H1 (cell line): ENCODE data around the gene PRKCH. TPM values are rescaled to one million over a fixed set of nuclear protein-coding genes. Genes with fewer than 3 reads are reported as not detected.
"Not testable (repeated sequence)": the region's sequence is repeated elsewhere in the genome, so short reads cannot be mapped to it uniquely, and the experiment has no call there.

Experiments used
- CTCF ChIA-PET: fragments of 300-600 bp; sonication (Branson Sonifier 250); formaldehyde crosslinking; loops from one replicate; lab custom pipeline; 2021; ENCODE audit not compliant: partially characterized antibody; lab: Charles Lee
- POLR2A ChIA-PET: fragments of 300-600 bp; sonication (Branson Sonifier 250); formaldehyde crosslinking; loops from one replicate; lab custom pipeline; 2021; ENCODE audit warnings: inconsistent platforms; ENCODE audit not compliant: partially characterized antibody; lab: Charles Lee
- DNase-seq, 2 experiments: peaks; one replicate each; pipeline versions ENCODE4 v3.0.0 to v3.0.0-alpha.2; 2010 to 2022; ENCODE audit warnings: low spot score in 2 of 2, low read depth in 1 of 2, mixed read lengths in 1 of 2
- FAIRE-seq: peaks from 2 replicates; lab custom pipeline; 2011; peaks lifted over from hg19 to GRCh38; lab: Jason Lieb, UNC
- H2AFZ ChIP-seq: 2 replicates; pipeline ENCODE4 v1.8.1; 2012; ENCODE audit warnings: low read length, inconsistent platforms
- H2AK5ac ChIP-seq: 2 replicates; pipeline ENCODE4 v1.6.1; 2013; ENCODE audit warnings: low read depth, low read length
- H2BK120ac ChIP-seq: replicated peaks from 2 replicates; pipeline ENCODE3; 2013; ENCODE audit warnings: low read depth, low read length, inconsistent platforms
- H2BK12ac ChIP-seq: 2 replicates; pipeline ENCODE4 v1.6.1; 2013; ENCODE audit warnings: low read depth, low read length
- H2BK15ac ChIP-seq: 2 replicates; pipeline ENCODE4 v1.6.1; 2013; ENCODE audit warnings: low read length
- H2BK20ac ChIP-seq: 2 replicates; pipeline ENCODE4 v1.6.1; 2013; ENCODE audit warnings: low read length
- H2BK5ac ChIP-seq: 2 replicates; pipeline ENCODE4 v1.6.1; 2013; ENCODE audit warnings: low read depth, low read length
- H3K14ac ChIP-seq: 2 replicates; pipeline ENCODE4 v1.6.1; 2013; ENCODE audit warnings: inconsistent platforms; ENCODE audit not compliant: insufficient read length
- H3K18ac ChIP-seq: 2 replicates; pipeline ENCODE4 v1.6.1; 2013; ENCODE audit warnings: low read length; ENCODE audit errors: extremely low read depth
- H3K23ac ChIP-seq: 2 replicates; pipeline ENCODE4 v1.6.1; 2013; ENCODE audit warnings: inconsistent platforms; ENCODE audit not compliant: insufficient read length
- H3K23me2 ChIP-seq: 2 replicates; pipeline ENCODE4 v1.6.1; 2013; ENCODE audit warnings: low read depth, low read length
- H3K27ac ChIP-seq: 2 replicates; pipeline ENCODE4 v1.6.1; 2011; ENCODE audit warnings: low read depth, low read length, inconsistent platforms
- H3K27me3 ChIP-seq, 4 experiments: replicated peaks in 1 of 4; 1 replicate in 1 of 4; 2 replicates in 3 of 4; pipeline versions ENCODE4 v1.6.1 to v1.8.1; 2011 to 2013; ENCODE audit warnings: low read length in 3 of 4, mild to moderate bottlenecking in 3 of 4, inconsistent platforms in 2 of 4, mixed read lengths in 2 of 4, moderate library complexity in 1 of 4; ENCODE audit not compliant: control insufficient read depth in 3 of 4, insufficient read depth in 3 of 4; ENCODE audit errors: extremely low read depth in 1 of 4
- H3K36me3 ChIP-seq, 4 experiments: 2 replicates each; pipeline versions ENCODE4 v1.6.1 to v1.8.1; 2011 to 2013; ENCODE audit warnings: mild to moderate bottlenecking in 4 of 4, low read length in 3 of 4, moderate library complexity in 2 of 4, control low read depth in 1 of 4, inconsistent platforms in 1 of 4; ENCODE audit not compliant: insufficient read depth in 4 of 4, control insufficient read depth in 2 of 4
- H3K4ac ChIP-seq: replicated peaks from 2 replicates; pipeline ENCODE3; 2013; ENCODE audit warnings: low read length, low read depth, mixed read lengths, inconsistent platforms; ENCODE audit not compliant: insufficient read length
- H3K4me1 ChIP-seq, 4 experiments: replicated peaks in 1 of 4; 1 replicate in 1 of 4; 2 replicates in 3 of 4; pipeline versions ENCODE4 v1.6.1 to v1.8.1; 2011 to 2013; ENCODE audit warnings: low read length in 3 of 4, inconsistent platforms in 2 of 4, mixed read lengths in 1 of 4; ENCODE audit not compliant: insufficient read depth in 4 of 4, control insufficient read depth in 3 of 4
- H3K4me2 ChIP-seq, 2 experiments: 2 replicates each; pipeline versions ENCODE4 v1.6.1 to v1.8.1; 2011 to 2013; ENCODE audit warnings: low read depth in 2 of 2, low read length in 2 of 2, control low read depth in 1 of 2, inconsistent platforms in 1 of 2, mild to moderate bottlenecking in 1 of 2; ENCODE audit not compliant: insufficient read depth in 1 of 2
- H3K4me3 ChIP-seq, 4 experiments: fragments of 200-600, 300-600 bp in 1 of 4; sonication (generic), shearing (Covaris generic), sonication (Bioruptor Twin) in 1 of 4; 2 replicates each; pipeline versions ENCODE4 v1.5.1 to v1.8.1; 2011 to 2016; ENCODE audit warnings: low read length in 4 of 4, low read depth in 3 of 4, control low read depth in 2 of 4, inconsistent platforms in 2 of 4, mild to moderate bottlenecking in 2 of 4, mixed read lengths in 1 of 4, moderate library complexity in 1 of 4; ENCODE audit not compliant: insufficient read depth in 2 of 4; ENCODE audit errors: extremely low read depth in 1 of 4
- H3K56ac ChIP-seq: replicated peaks from 2 replicates; pipeline ENCODE3; 2013; ENCODE audit warnings: low read depth, mild to moderate bottlenecking, mixed read lengths, low read length, inconsistent platforms; ENCODE audit not compliant: insufficient read length
- H3K79me1 ChIP-seq: 2 replicates; pipeline ENCODE4 v1.6.1; 2013; ENCODE audit warnings: low read depth, low read length, control low read depth
- H3K79me2 ChIP-seq, 2 experiments: 2 replicates each; pipeline versions ENCODE4 v1.6.1 to v1.8.1; 2012 to 2013; ENCODE audit warnings: low read length in 2 of 2, mild to moderate bottlenecking in 2 of 2, inconsistent platforms in 1 of 2; ENCODE audit not compliant: insufficient read depth in 2 of 2, control insufficient read depth in 1 of 2
- H3K9ac ChIP-seq, 4 experiments: replicated peaks in 1 of 4; 1 replicate in 1 of 4; 2 replicates in 3 of 4; pipeline versions ENCODE4 v1.6.1 to v1.8.1; 2011 to 2013; ENCODE audit warnings: low read depth in 3 of 4, low read length in 3 of 4, control low read depth in 2 of 4, mild to moderate bottlenecking in 2 of 4, moderate library complexity in 2 of 4, inconsistent platforms in 1 of 4; ENCODE audit errors: extremely low read depth in 1 of 4
- H3K9me3 ChIP-seq, 2 experiments: 2 replicates each; pipeline versions ENCODE4 v1.6.1 to v1.8.1; 2012 to 2013; ENCODE audit warnings: mild to moderate bottlenecking in 2 of 2, moderate library complexity in 2 of 2, control low read depth in 1 of 2, inconsistent platforms in 1 of 2, low read depth in 1 of 2, low read length in 1 of 2, mixed read lengths in 1 of 2; ENCODE audit not compliant: insufficient read depth in 2 of 2
- H4K20me1 ChIP-seq, 2 experiments: replicated peaks in 1 of 2; 2 replicates each; pipeline versions ENCODE3 to v1.8.1; 2011 to 2013; ENCODE audit warnings: inconsistent platforms in 2 of 2, low read length in 2 of 2, mild to moderate bottlenecking in 1 of 2; ENCODE audit not compliant: insufficient read depth in 2 of 2, control insufficient read depth in 1 of 2
- H4K5ac ChIP-seq: 2 replicates; pipeline ENCODE4 v1.6.1; 2013; ENCODE audit warnings: low read length, low read depth, mixed read lengths, inconsistent platforms; ENCODE audit not compliant: insufficient read length
- H4K8ac ChIP-seq: 2 replicates; pipeline ENCODE4 v1.8.0; 2013; ENCODE audit warnings: mild to moderate bottlenecking, moderate library complexity, low read length, inconsistent platforms; ENCODE audit not compliant: insufficient read depth; ENCODE audit errors: extremely low read depth
- H4K91ac ChIP-seq: replicated peaks from 2 replicates; pipeline ENCODE3; 2013; ENCODE audit warnings: low read length, mixed read lengths, inconsistent platforms; ENCODE audit not compliant: insufficient read length
- WGBS, 2 experiments: shearing (Covaris generic) in 1 of 2; methylation state at CpG; one replicate each; pipeline versions ENCODE4 v1.1.6 to v1.1.7; 2013 to 2015; ENCODE audit warnings: low lambda C conversion rate in 2 of 2, mixed read lengths in 2 of 2, inconsistent platforms in 1 of 2, low coverage in 1 of 2, missing lambda C conversion rate in 1 of 2; ENCODE audit not compliant: insufficient replicate concordance in 2 of 2, insufficient coverage in 1 of 2, insufficient read length in 1 of 2; ENCODE audit errors: extremely low coverage in 1 of 2, missing lambda C conversion rate in 1 of 2; 5-methylcytosine and 5-hydroxymethylcytosine counted together
- polyA plus RNA-seq, 7 experiments: library from polyadenylated mRNA; depleted of rRNA in 3 of 7; stranded (reverse) in 5 of 7; unstranded in 2 of 7; fragments of >200 nt in 5 of 7; fragments of 200-250 nt in 2 of 7; gene quantifications; 1 replicate in 5 of 7; 2 replicates in 1 of 7; 4 replicates in 1 of 7; pipeline versions ENCODE4 v1.2.1 to v1.2.3, GENCODE V29; 2011 to 2013; ENCODE audit warnings: missing spikeins in 2 of 7, mixed read lengths in 2 of 7
- total RNA-seq: library from RNA; stranded (reverse); fragmentation: NEBNext Ultra II Directional; extraction: Animal tissue kit (Norgen Biotek cat#: 25700); gene quantifications from 2 replicates; pipeline ENCODE4 v1.2.1, GENCODE V29; 2021

PRKCH gene
- total and polyA plus RNA-seq, 2 of the 8 experiments (the other 6 are each of a cell fraction or from before 2014, with no cell fraction given) = 6.4 to 7.0 TPM

GRCh38 chr14:61464539-61465320, 143.4 kb downstream of the PRKCH start:
- H3K14ac ChIP-seq, H2BK120ac ChIP-seq, H3K4me2 ChIP-seq, FAIRE-seq, H3K36me3 ChIP-seq, H2BK5ac ChIP-seq, H4K20me1 ChIP-seq, H3K9ac ChIP-seq, H3K27ac ChIP-seq, H2AK5ac ChIP-seq, H3K79me1 ChIP-seq, H3K23me2 ChIP-seq, H3K4ac ChIP-seq, H4K91ac ChIP-seq, H4K5ac ChIP-seq, H2BK20ac ChIP-seq, H2AFZ ChIP-seq, POLR2A ChIA-PET, H3K27me3 ChIP-seq, H2BK15ac ChIP-seq, H4K8ac ChIP-seq, H3K18ac ChIP-seq, H2BK12ac ChIP-seq, H3K4me3 ChIP-seq, H3K9me3 ChIP-seq, H3K23ac ChIP-seq, H3K56ac ChIP-seq, H3K79me2 ChIP-seq: not testable (repeated sequence)
- H3K4me1 ChIP-seq = peaks cover 4 to 16% (median 12%) of the 10 kb centered on the region in 4 experiments
- CTCF ChIA-PET = interaction anchor here (1.3 to 3.2 kb wide), 3 partner anchors 35 to 373 kb away, joined by 3 to 13 read pairs (median 4); no protein-coding TSS in a partner anchor
- DNase-seq = peak in 1 of 2 experiments; percentile 14
- WGBS, 2 experiments = 95% methylated on average over 2 of the region's 2 CpGs; no CpG with 5 or more reads in 1 of the 2 experiments
